Measurements from ENCODE around the gene ZNF580. TPM values are rescaled to one million over a fixed set of nuclear protein-coding genes. Genes with fewer than 3 reads are reported as not detected.

Gene ZNF580
- total and polyA plus RNA-seq, 2 of the 8 experiments (the other 6 are each of a cell fraction or from before 2014, with no cell fraction given), result 12.0 to 24.6 TPM

DNA sequence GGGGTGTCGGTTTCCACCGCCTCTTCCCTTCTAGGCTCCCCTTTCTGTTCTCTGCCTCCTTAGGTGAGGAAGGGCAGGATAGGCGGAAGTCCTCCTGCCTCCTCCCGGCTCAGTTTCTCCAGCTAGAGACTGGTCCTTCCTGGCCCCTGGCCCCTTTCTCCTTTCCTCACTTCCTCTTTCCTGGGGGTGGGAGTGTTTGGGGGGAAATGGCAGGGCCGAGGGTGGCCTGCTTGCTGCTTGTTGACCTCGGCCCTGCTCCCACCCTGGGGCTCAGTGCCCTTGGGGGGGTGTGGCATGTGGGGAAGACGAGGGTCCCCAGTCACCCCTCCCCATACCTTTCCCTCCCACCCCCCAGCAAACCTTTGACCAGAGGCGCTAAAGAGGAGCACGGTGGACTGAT, 19.0 kb downstream of the ZNF580 start:
- Histone ChIP-seq H3K79me1 (ENCODE audit: low read depth, low read length) (peaks cover 10% of the 10 kb centered on the region; the same call in 1 of the 2 replicates), H3K23me2 (ENCODE audit: low read depth, low read length) (peaks cover 11% of the 10 kb centered on the region), H3K9me3 (ENCODE audit: insufficient read depth in 2 of 2, low read depth in 1 of 2, low read length in 1 of 2) (no peaks in the 10 kb centered on the region), H3K56ac (replicated peaks; ENCODE audit: insufficient read length, low read depth, low read length) (no peak overlapping the region), H3K4ac (replicated peaks; ENCODE audit: insufficient read length, low read depth, low read length) (no peak overlapping the region), H2AK5ac (ENCODE audit: low read depth, low read length) (no peak overlapping the region), H2BK12ac (ENCODE audit: low read depth, low read length) (no peak overlapping the region), H2BK120ac (replicated peaks; ENCODE audit: low read depth, low read length) (no peak overlapping the region), H2BK5ac (ENCODE audit: low read depth, low read length) (no peak overlapping the region), H3K9ac (replicated peaks in 1 of 4; ENCODE audit: extremely low read depth in 1 of 4, low read depth in 3 of 4, low read length in 3 of 4) (no peak overlapping the region), H2BK20ac (ENCODE audit: low read length) (no peak overlapping the region), H4K20me1 (replicated peaks in 1 of 2; ENCODE audit: control insufficient read depth in 1 of 2, insufficient read depth in 2 of 2, low read length in 2 of 2) (peaks cover 37 to 43% of the 10 kb centered on the region in 2 experiments), H3K4me3 (ENCODE audit: extremely low read depth in 1 of 4, insufficient read depth in 2 of 4, low read depth in 3 of 4, low read length in 4 of 4) (no peak overlapping the region), H3K36me3 (ENCODE audit: control insufficient read depth in 2 of 4, insufficient read depth in 4 of 4, low read length in 3 of 4) (peaks cover 27 to 48% (median 40%) of the 10 kb centered on the region in 4 experiments), H3K79me2 (ENCODE audit: control insufficient read depth in 1 of 2, insufficient read depth in 2 of 2, low read length in 2 of 2) (peaks cover 48 to 87% of the 10 kb centered on the region in 2 experiments), H3K27me3 (replicated peaks in 1 of 4; ENCODE audit: control insufficient read depth in 3 of 4, extremely low read depth in 1 of 4, insufficient read depth in 3 of 4, low read length in 3 of 4) (no peaks in the 10 kb centered on the region), H3K4me1 (replicated peaks in 1 of 4; ENCODE audit: control insufficient read depth in 3 of 4, insufficient read depth in 4 of 4, low read length in 3 of 4) (peaks cover 3 to 16% (median 10%) of the 10 kb centered on the region in 4 experiments; a peak in 6 of 7 replicates), H2BK15ac (ENCODE audit: low read length) (no peak overlapping the region), H3K4me2 (ENCODE audit: insufficient read depth in 1 of 2, low read depth in 2 of 2, low read length in 2 of 2) (no peak overlapping the region), H4K91ac (replicated peaks; ENCODE audit: insufficient read length, low read length) (no peak overlapping the region), H4K8ac (ENCODE audit: extremely low read depth, insufficient read depth, low read length) (no peak overlapping the region), H3K18ac (ENCODE audit: extremely low read depth, low read length) (no peak overlapping the region), H4K5ac (ENCODE audit: insufficient read length, low read depth, low read length) (no peak overlapping the region), H3K14ac (ENCODE audit: insufficient read length) (no peak overlapping the region), H2AFZ (ENCODE audit: low read length) (no peak overlapping the region), H3K27ac (ENCODE audit: low read depth, low read length) (no peak overlapping the region), H3K23ac (ENCODE audit: insufficient read length) (no peak overlapping the region)
- FAIRE-seq (no peak), DNase-seq (ENCODE audit: low read depth in 1 of 2, low spot score in 2 of 2) (no peak)
- POLR2A ChIA-PET (ENCODE audit: partially characterized antibody), result interaction anchor here (0.8 to 5.8 kb wide), 2 partner anchors 9 to 12 kb away, joined by 4 to 75 read pairs; partner anchors contain the start of gene CCDC106
- CTCF ChIA-PET (ENCODE audit: partially characterized antibody), result interaction anchor here (0.6 to 1.9 kb wide), 2 partner anchors 11 to 408 kb away, joined by 3 to 9 read pairs; no protein-coding TSS in a partner anchor
- 93% methylated on average over 6 of the region's 9 CpGs; no CpG with 5 or more reads in 1 of the 2 experiments for WGBS, 2 experiments (ENCODE audit: extremely low coverage in 1 of 2, insufficient coverage in 1 of 2, insufficient read length in 1 of 2, insufficient replicate concordance in 2 of 2, low coverage in 1 of 2, low lambda C conversion rate in 2 of 2, missing lambda C conversion rate in 1 of 2)
- TF ChIP-seq BCL11A (IDR thresholded peaks at IDR 0.05; ENCODE audit: low read depth in 2 of 2, low read length in 2 of 2) (no peak), TEAD4 (IDR thresholded peaks at IDR 0.05; ENCODE audit: low read depth, low read length) (no peak), EZH2 (IDR thresholded peaks at IDR 0.05; ENCODE audit: low read depth, low read length, severe bottlenecking) (no peak), NRF1 (IDR thresholded peaks at IDR 0.05; ENCODE audit: low read depth, low read length) (no peak), CBX5 (IDR thresholded peaks at IDR 0.05; ENCODE audit: low read depth, low read length) (no peak), RBBP5 (IDR thresholded peaks at IDR 0.05; ENCODE audit: borderline replicate concordance, low read depth, low read length) (no peak)
- TF ChIP-seq, protein P1, sequence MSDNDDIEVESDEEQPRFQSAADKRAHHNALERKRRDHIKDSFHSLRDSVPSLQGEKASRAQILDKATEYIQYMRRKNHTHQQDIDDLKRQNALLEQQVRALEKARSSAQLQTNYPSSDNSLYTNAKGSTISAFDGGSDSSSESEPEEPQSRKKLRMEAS (IDR thresholded peaks at IDR 0.05), result no peak

All from H1 (cell line).